Testis (tissue), 3 donors: ENCODE data around the gene SHANK1. TPM values are rescaled to one million over a fixed set of nuclear protein-coding genes. Genes with fewer than 3 reads are reported as not detected.
A peak's percentile ranks its signal among the peaks of the same experiment; 100 is the strongest.

Source experiments
- DNase-seq: peaks from one replicate; pipeline ENCODE4 v3.0.0-alpha.2; 2019
- H3K27ac ChIP-seq, 2 donors: fragments of 200-600 bp; sonication (generic); one replicate each; pipeline ENCODE4 v1.5.1; 2019
- H3K27me3 ChIP-seq: fragments of 200-600 bp; sonication (generic); one replicate; pipeline ENCODE4 v1.5.1; 2019
- H3K36me3 ChIP-seq: fragments of 200-600 bp; sonication (generic); one replicate; pipeline ENCODE4 v1.5.1; 2017; ENCODE audit warnings: low read depth; ENCODE audit errors: missing control alignments
- H3K4me1 ChIP-seq: fragments of 200-600 bp; sonication (generic); one replicate; pipeline ENCODE4 v1.5.1; 2019
- H3K4me3 ChIP-seq, 2 donors: fragments of 200-600 bp; sonication (generic); one replicate each; pipeline ENCODE4 v1.5.1; 2017 to 2019
- H3K9me3 ChIP-seq: fragments of 200-600 bp; sonication (generic); one replicate; pipeline ENCODE4 v1.5.1; 2017
- POLR2A ChIP-seq: fragments of 450-650 bp; IDR thresholded peaks from one replicate; pipeline ENCODE4 v1.6.1; 2017; ENCODE audit warnings: antibody characterized with exemption, mild to moderate bottlenecking, moderate library complexity
- WGBS, 2 donors: methylation state at CpG; one replicate each; pipeline ENCODE4 v1.1.5; 2018; 5-methylcytosine and 5-hydroxymethylcytosine counted together
- intact Hi-C: fragments of 100-400 bp; cut with DNase I; formaldehyde crosslinking; loops from one replicate; pipeline ENCODE4 v1.15.1; 2023; ENCODE audit warnings: low total_unique reads
- polyA plus RNA-seq: library from polyadenylated mRNA; stranded (reverse); fragments of 350-450 nt; fragmentation: Illumina TruSeq; extraction: RNeasy Lipid Tissue Mini Kit (QIAGEN cat#74804); gene quantifications from one replicate; pipeline ENCODE4 v1.2.3, GENCODE V29; 2014; ENCODE audit warnings: low read depth, low replicate concordance; ENCODE audit not compliant: insufficient read depth
- total RNA-seq, 2 donors: library from RNA; depleted of rRNA; stranded (reverse); fragments of >200 nt; gene quantifications; one replicate each; pipeline ENCODE4 v1.2.3, GENCODE V29; 2016
- TF ChIP-seq, protein P1 (sequence below), 3 experiments: fragments of 450-650 bp in 2 of 3; fragments of 200-600 bp in 1 of 3; sonication (generic) in 1 of 3; IDR thresholded peaks; one replicate each; pipeline ENCODE4 v1.5.1; 2016 to 2019; ENCODE audit warnings: antibody characterized with exemption in 3 of 3, mild to moderate bottlenecking in 2 of 3, moderate library complexity in 1 of 3

SHANK1 gene
- total and polyA plus RNA-seq, 3 donors from 2014 or later = 4.1 to 5.4 (median 4.5) TPM

DNA sequence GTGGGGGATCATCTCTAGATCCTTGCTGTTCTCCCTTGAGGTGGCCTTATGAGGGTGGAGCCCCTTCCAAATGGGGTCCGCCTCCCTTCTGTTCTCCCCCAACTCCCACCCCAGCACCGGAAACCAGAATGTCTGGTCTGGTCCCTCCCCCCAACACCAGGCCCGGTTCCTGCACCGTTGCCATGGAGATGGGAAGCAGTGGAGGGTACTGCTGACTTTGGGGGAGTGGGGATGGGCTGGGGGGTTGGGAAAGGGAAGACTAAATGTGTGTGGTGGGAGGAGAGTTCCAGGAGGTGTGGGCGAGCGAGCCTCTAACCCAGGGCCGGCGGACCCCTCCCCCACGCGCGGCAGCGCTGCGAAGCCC lies 1.7 kb downstream of the SHANK1 start:
- intact Hi-C loops = no loop called here
- peak overlapping the region; percentile 19 to 51 for H3K4me3 ChIP-seq
- no peaks in the 10 kb centered on the region for H3K36me3 ChIP-seq
- WGBS, 2 donors = 11 to 18% methylated on average over 8 to 13 of the region's 13 CpGs
- no peak overlapping the region for H3K27ac ChIP-seq
- H3K9me3 ChIP-seq = no peaks in the 10 kb centered on the region
- H3K4me1 ChIP-seq = peaks cover 11% of the 10 kb centered on the region
- no peaks in the 10 kb centered on the region for H3K27me3 ChIP-seq
- TF ChIP-seq, protein P1, sequence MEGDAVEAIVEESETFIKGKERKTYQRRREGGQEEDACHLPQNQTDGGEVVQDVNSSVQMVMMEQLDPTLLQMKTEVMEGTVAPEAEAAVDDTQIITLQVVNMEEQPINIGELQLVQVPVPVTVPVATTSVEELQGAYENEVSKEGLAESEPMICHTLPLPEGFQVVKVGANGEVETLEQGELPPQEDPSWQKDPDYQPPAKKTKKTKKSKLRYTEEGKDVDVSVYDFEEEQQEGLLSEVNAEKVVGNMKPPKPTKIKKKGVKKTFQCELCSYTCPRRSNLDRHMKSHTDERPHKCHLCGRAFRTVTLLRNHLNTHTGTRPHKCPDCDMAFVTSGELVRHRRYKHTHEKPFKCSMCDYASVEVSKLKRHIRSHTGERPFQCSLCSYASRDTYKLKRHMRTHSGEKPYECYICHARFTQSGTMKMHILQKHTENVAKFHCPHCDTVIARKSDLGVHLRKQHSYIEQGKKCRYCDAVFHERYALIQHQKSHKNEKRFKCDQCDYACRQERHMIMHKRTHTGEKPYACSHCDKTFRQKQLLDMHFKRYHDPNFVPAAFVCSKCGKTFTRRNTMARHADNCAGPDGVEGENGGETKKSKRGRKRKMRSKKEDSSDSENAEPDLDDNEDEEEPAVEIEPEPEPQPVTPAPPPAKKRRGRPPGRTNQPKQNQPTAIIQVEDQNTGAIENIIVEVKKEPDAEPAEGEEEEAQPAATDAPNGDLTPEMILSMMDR (IDR thresholded peaks at IDR 0.05) = no peak
- TF ChIP-seq POLR2A = no peak
- no peak for DNase-seq

DNA sequence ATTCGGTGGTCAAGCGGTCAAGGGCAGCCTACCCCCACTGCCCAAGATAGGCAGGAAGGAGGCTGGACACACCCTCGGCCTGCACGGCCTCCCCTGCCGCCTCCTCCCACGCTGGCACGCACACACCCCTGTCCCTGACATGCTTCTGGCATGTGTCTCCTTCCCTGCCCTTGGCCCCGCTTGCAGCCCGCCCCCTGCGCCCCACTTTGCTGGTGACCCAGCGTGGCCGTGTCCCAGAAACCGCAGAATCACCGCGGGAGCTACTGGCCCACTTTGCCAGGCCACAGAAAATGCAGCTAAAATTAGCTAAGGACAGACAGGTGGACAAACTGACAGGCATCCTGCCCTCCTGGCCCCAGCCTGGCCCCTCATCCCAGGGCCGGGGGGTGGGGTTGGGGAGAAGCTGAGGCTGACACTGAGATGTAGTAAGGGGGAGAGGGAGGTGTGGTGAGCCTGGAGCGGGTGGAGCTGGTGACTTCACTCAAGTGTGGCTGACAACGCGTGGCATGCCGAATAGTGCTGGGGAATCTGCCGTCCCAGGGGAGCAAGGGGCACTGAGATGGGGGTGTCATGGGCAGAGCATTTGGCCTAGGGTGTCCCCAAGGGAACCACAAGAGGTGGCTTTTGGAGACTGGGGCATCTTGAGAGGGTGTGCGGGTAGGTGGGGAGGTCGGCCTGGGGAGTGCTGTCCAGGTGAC lies 2.4 kb downstream of the SHANK1 start:
- intact Hi-C loops = no loop called here
- Histone ChIP-seq H3K27me3 (no peaks in the 10 kb centered on the region), H3K4me1 (peaks cover 11% of the 10 kb centered on the region), H3K27ac (no peak overlapping the region), H3K36me3 (no peaks in the 10 kb centered on the region), H3K4me3 (no peak overlapping the region), H3K9me3 (no peaks in the 10 kb centered on the region)
- DNase-seq = no peak
- WGBS, 2 donors = 66 to 78% methylated on average over 15 to 23 of the region's 23 CpGs
- TF ChIP-seq, protein P1 (IDR thresholded peaks at IDR 0.05) = no peak
- no peak for TF ChIP-seq POLR2A

DNA sequence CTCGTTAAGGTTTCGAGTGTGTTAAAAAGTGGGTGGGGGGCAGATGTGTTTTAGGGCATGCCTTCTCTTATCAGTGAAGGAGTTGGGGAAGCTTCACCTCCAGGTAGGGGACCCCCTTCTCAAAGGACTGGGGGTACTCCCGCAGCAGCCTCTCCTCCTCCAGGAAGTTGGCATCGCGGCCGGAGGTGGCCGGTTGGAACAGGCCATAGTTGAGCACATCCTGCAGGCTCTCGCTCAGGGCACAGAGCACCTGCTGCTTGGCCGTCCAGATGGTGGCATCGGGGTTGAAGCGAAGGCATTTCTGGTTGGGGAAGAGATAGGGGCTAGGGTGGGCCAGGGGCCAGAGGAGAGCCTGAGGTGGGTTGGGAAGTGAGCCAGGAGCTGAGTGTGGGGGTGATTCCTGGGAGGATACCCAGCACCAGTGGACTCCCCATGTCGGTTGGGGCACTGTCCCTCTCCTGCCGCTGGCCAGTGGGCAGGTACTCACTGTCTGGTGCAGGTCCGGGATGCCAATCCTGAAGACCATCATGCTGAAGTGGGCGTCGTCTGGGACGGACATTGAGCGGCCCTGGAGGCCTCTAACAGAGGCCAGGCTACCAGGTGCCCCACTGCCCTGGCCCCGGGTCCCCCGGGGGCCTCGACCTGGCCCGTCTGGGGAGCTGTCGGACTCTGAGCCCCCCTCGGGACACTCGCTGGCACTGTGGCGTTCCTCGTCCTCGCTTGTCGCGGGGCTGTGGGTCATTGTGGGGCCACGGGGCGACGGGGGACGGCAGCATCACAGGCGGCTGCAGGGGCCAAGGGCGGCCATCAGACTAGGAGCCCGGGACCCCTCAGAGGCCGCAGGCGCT lies 3.2 kb downstream of the SHANK1 start:
- Histone ChIP-seq H3K4me3 (no peak overlapping the region), H3K36me3 (no peaks in the 10 kb centered on the region), H3K4me1 (peaks cover 11% of the 10 kb centered on the region), H3K9me3 (no peaks in the 10 kb centered on the region), H3K27me3 (no peaks in the 10 kb centered on the region), H3K27ac (no peak overlapping the region)
- 87 to 89% methylated on average over 21 to 36 of the region's 39 CpGs for WGBS, 2 donors
- intact Hi-C loops = no loop called here
- TF ChIP-seq POLR2A = no peak
- TF ChIP-seq, protein P1 (IDR thresholded peaks at IDR 0.05) = no peak
- DNase-seq = no peak

DNA sequence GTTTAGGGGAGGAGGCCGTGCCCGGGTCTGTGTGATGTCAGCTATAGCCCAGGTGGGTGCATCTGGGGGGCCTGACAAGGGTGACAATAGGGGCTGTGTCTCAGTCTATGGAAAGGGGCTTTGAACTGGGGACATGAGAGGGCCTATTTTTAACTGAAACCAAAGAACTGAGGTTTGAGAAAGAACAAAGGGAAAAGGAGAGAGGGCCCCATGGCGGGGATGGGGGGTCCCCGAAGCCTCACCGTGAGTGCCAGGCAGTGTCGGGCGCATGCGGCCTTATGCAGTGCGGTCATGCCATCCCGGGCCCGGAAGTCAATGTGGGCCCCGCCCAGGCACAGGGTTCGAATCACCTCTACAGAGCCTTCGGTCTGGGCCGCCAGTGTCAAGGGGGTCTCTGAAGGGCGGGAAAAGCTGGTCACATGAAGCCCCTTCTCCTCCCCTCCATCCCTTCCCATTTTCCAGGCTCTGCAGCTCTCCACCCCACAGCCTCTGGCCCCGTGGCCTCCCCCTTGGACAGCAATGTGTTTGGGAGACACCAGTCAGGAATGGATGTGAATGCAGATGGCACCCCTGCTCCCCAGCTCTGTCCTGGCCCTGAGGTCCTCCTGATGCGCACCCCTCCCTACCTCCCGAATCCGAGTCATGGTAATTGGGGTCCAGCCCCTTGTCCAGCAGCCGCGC lies 5.9 kb downstream of the SHANK1 start:
- H3K27me3 ChIP-seq = no peaks in the 10 kb centered on the region
- 92 to 93% methylated on average over 21 to 22 of the region's 22 CpGs for WGBS, 2 donors
- no peak overlapping the region for H3K27ac ChIP-seq
- H3K4me1 ChIP-seq = peaks cover 6% of the 10 kb centered on the region
- DNase-seq = no peak
- intact Hi-C loops = no loop called here
- no peaks in the 10 kb centered on the region for H3K36me3 ChIP-seq
- no peaks in the 10 kb centered on the region for H3K9me3 ChIP-seq
- H3K4me3 ChIP-seq = no peak overlapping the region
- TF ChIP-seq, protein P1 (IDR thresholded peaks at IDR 0.05) = no peak
- no peak for TF ChIP-seq POLR2A
